Stimulated activated memory B cell treated with anti-CD40 and anti-IgM and Interleukin-4, amounts not matched to agents 10 μg/mL and 1 μg/mL and 100 μg/mL, for 72 hours (primary cell): Measurements from ENCODE around the gene CNTN4.
A peak's percentile ranks its signal among the peaks of the same experiment; 100 is the strongest.

ENCODE experiments used
- ATAC-seq: fragments of 150-1000 bp; cut with Tn5 transposase; 2 replicates; pipeline ENCODE4 v1.10.0; 2021
- H3K27ac Mint-ChIP-seq: one replicate; pipeline ENCODE4 v1.8.0; 2022; ENCODE audit warnings: mild to moderate bottlenecking, mixed read lengths
- H3K27me3 Mint-ChIP-seq: one replicate; pipeline ENCODE4 v1.8.0; 2022; ENCODE audit warnings: mixed read lengths
- H3K36me3 Mint-ChIP-seq: one replicate; pipeline ENCODE4 v1.8.0; 2022; ENCODE audit warnings: mixed read lengths
- H3K4me1 Mint-ChIP-seq: one replicate; pipeline ENCODE4 v1.8.0; 2022; ENCODE audit warnings: mixed read lengths
- H3K4me3 Mint-ChIP-seq: one replicate; pipeline ENCODE4 v1.8.0; 2022; ENCODE audit warnings: mild to moderate bottlenecking, moderate library complexity, mixed read lengths
- H3K9me3 Mint-ChIP-seq: one replicate; pipeline ENCODE4 v1.8.0; 2022; ENCODE audit warnings: mixed read lengths

CNTN4 gene

DNA sequence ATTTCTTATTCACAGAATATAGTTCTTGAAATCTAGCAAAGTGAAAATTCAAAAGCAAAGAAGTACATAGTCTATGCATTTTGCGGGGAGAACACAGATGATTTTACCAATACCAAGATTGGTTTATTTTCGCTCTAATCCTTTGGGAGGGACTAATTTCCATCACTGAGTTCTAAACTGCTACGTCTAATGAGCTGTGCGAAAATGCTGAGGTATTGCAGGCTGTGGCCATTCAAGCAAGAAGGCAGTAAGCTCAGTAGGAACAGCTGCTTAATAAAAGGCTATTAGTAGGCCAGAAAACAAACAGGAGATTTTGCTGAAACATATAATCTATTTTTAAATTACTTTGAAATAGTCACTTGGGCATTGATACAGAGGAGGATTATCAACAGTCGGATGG lies 379.0 kb downstream of the CNTN4 start:
- no peak overlapping the region for H3K27ac Mint-ChIP-seq
- no peaks in the 10 kb centered on the region for H3K27me3 Mint-ChIP-seq
- H3K4me3 Mint-ChIP-seq, result no peak overlapping the region
- peaks cover 6% of the 10 kb centered on the region for H3K9me3 Mint-ChIP-seq
- no peaks in the 10 kb centered on the region for H3K4me1 Mint-ChIP-seq
- no peak for ATAC-seq
- no peaks in the 10 kb centered on the region for H3K36me3 Mint-ChIP-seq

GRCh38 chr3:2484162-2485026 lies 385.7 kb downstream of the CNTN4 start:
- no peaks in the 10 kb centered on the region for H3K4me1 Mint-ChIP-seq
- no peaks in the 10 kb centered on the region for H3K27me3 Mint-ChIP-seq
- no peaks in the 10 kb centered on the region for H3K36me3 Mint-ChIP-seq
- H3K27ac Mint-ChIP-seq, result no peak overlapping the region
- H3K9me3 Mint-ChIP-seq, result no peaks in the 10 kb centered on the region
- no peak overlapping the region for H3K4me3 Mint-ChIP-seq
- peak; percentile 39 for ATAC-seq

DNA sequence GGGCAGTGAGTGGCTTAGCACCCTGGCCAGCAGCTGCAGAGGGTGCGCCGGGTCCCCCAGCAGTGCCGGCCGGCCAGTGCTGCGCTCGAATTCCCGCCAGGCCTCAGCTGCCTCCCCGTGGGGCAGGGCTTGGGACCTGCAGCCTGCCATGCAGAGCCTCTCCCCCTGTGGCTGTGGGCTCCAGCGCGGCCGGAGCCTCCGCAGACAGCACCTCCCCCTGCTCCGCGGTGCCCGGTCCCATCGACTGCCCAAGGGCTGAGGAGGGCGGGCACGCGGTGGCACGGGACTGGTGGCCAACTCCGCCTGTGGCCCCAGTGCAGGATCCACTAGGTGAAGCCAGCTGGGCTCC lies 386.3 kb downstream of the CNTN4 start:
- H3K4me3 Mint-ChIP-seq, result no peak overlapping the region

DNA sequence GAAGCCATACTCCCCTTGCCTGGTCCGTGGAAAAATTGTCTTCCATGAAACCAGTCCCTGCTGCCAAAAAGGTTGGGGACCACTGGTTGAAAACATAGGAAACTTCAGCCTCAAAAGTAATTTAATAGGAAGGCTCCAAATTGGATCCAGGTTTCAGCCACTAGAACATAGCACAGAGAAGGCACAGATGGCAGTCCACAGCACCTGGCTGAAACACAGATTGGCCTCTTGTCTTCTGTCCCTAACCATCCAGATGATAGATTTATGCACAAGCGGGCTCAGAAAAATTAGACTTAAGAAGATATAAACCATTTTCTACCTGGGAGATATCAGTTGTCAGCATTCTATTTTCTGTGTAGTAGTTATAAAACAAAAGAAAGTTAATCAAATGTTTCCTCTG lies 397.1 kb downstream of the CNTN4 start:
- Mint-ChIP-seq H3K27me3 (no peaks in the 10 kb centered on the region), H3K9me3 (peaks cover 4% of the 10 kb centered on the region), H3K36me3 (no peaks in the 10 kb centered on the region), H3K27ac (no peak overlapping the region), H3K4me3 (no peak overlapping the region), H3K4me1 (no peaks in the 10 kb centered on the region)
- no peak for ATAC-seq

More for the DNA sequence above, 386.3 kb downstream of the CNTN4 start:
- Mint-ChIP-seq H3K27me3 (no peaks in the 10 kb centered on the region), H3K36me3 (no peaks in the 10 kb centered on the region), H3K27ac (no peak overlapping the region), H3K4me1 (no peaks in the 10 kb centered on the region), H3K9me3 (no peaks in the 10 kb centered on the region)
- ATAC-seq, result peak; percentile 50

DNA sequence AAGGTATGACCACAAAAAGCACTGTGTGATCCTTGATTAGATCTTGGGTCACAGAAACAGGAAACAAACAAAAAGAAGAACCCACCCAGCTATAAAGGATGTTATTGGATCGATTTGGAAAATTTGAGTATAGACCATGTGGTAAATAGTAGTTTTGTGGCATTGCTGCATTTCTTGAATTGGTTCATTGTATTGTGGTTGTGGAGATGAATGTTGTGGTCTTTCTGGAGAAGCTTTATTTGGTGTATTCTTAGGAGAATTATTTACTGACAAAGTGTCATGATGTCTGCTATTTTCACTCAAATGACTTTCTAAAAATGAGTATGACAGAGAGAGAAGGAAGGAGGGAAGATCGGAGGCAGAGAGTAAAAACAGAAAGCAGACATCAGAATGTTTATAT lies 406.2 kb downstream of the CNTN4 start:
- ATAC-seq, result no peak
- H3K27ac Mint-ChIP-seq, result no peak overlapping the region
- no peaks in the 10 kb centered on the region for H3K4me1 Mint-ChIP-seq
- no peaks in the 10 kb centered on the region for H3K27me3 Mint-ChIP-seq
- H3K4me3 Mint-ChIP-seq, result no peak overlapping the region
- H3K36me3 Mint-ChIP-seq, result no peaks in the 10 kb centered on the region
- H3K9me3 Mint-ChIP-seq, result peaks cover 2% of the 10 kb centered on the region

DNA sequence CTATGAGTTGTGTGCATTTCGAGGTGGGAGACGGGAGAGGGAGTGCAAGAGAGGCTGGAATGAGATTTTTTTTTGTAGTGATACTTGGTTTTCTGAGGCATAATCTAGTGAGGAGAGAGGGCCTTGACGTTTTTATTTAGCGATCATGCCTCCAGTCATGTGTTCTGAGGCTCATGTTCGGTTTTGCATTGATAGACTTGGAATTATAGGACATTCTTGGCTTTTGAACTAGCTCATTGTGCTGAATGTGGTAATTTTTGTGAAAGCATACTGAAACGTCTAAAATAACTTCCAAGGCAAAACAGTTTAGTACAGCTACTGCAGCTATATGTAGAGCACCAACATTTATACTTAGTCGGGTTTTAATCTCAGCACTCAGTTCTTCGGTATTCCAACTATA lies 408.1 kb downstream of the CNTN4 start:
- Mint-ChIP-seq H3K27ac (no peak overlapping the region), H3K36me3 (no peaks in the 10 kb centered on the region), H3K4me1 (no peaks in the 10 kb centered on the region), H3K9me3 (peaks cover 2% of the 10 kb centered on the region), H3K4me3 (no peak overlapping the region), H3K27me3 (no peaks in the 10 kb centered on the region)
- no peak for ATAC-seq

GRCh38 chr3:2510591-2511145 lies 412.0 kb downstream of the CNTN4 start:
- H3K36me3 Mint-ChIP-seq, result no peaks in the 10 kb centered on the region
- no peak for ATAC-seq
- H3K27me3 Mint-ChIP-seq, result no peaks in the 10 kb centered on the region
- H3K27ac Mint-ChIP-seq, result no peak overlapping the region
- H3K9me3 Mint-ChIP-seq, result no peaks in the 10 kb centered on the region
- no peak overlapping the region for H3K4me3 Mint-ChIP-seq
- H3K4me1 Mint-ChIP-seq, result no peaks in the 10 kb centered on the region

- H3K36me3 Mint-ChIP-seq, result no peaks in the 10 kb centered on the region
- H3K4me1 Mint-ChIP-seq, result no peaks in the 10 kb centered on the region
- no peak for ATAC-seq
- H3K9me3 Mint-ChIP-seq, result no peaks in the 10 kb centered on the region
- no peaks in the 10 kb centered on the region for H3K27me3 Mint-ChIP-seq
- H3K27ac Mint-ChIP-seq, result no peak overlapping the region
- no peak overlapping the region for H3K4me3 Mint-ChIP-seq
Measured at GRCh38 chr3:2511356-2511755, 412.7 kb downstream of the CNTN4 start.

GRCh38 chr3:2512881-2513280 lies 414.2 kb downstream of the CNTN4 start:
- Mint-ChIP-seq H3K4me1 (no peaks in the 10 kb centered on the region), H3K27ac (no peak overlapping the region), H3K27me3 (no peaks in the 10 kb centered on the region), H3K36me3 (no peaks in the 10 kb centered on the region), H3K4me3 (no peak overlapping the region), H3K9me3 (no peaks in the 10 kb centered on the region)
- no peak for ATAC-seq

- no peak for ATAC-seq
- Mint-ChIP-seq H3K4me1 (no peaks in the 10 kb centered on the region), H3K4me3 (no peak overlapping the region), H3K36me3 (no peaks in the 10 kb centered on the region), H3K27me3 (no peaks in the 10 kb centered on the region), H3K9me3 (no peaks in the 10 kb centered on the region), H3K27ac (no peak overlapping the region)
Measured at GRCh38 chr3:2513986-2514385, 415.3 kb downstream of the CNTN4 start.

GRCh38 chr3:2516762-2517441 lies 418.2 kb downstream of the CNTN4 start:
- Mint-ChIP-seq H3K4me3 (no peak overlapping the region), H3K4me1 (no peaks in the 10 kb centered on the region), H3K9me3 (no peaks in the 10 kb centered on the region), H3K27me3 (no peaks in the 10 kb centered on the region), H3K36me3 (no peaks in the 10 kb centered on the region), H3K27ac (no peak overlapping the region)
- no peak for ATAC-seq

DNA sequence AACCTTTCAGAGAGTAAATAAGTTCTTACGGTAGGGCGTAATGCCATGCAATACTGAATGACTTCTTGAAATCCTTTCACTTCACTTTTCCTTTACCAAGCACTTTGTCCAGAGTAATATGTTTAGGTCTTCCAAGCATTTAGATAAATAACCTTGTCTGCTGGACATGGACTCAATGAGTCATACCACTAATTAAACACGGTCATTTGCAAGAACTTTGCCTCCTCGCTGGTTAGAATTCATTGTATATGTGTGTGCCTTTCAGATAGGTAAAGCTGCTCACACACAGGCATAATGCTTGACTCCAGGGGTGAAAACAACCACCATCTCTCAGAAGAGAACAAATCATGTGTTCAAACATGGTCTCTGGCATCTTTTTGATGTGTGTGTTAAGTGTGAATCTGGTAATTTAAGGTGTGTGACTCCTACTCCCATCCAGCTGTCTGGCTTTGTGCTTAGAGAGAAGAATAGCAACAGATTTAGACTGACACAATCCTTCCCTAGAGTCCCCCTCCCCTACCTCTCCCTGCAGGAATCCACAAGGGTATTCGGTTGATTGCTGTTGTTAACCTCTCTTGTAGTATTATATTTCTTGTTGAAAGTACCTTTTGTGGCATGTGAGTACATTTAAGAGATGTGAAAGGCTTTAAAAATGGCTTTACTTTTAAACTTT lies 419.0 kb downstream of the CNTN4 start:
- no peaks in the 10 kb centered on the region for H3K27me3 Mint-ChIP-seq
- no peak overlapping the region for H3K4me3 Mint-ChIP-seq
- no peaks in the 10 kb centered on the region for H3K9me3 Mint-ChIP-seq
- ATAC-seq, result no peak
- H3K36me3 Mint-ChIP-seq, result no peaks in the 10 kb centered on the region
- no peak overlapping the region for H3K27ac Mint-ChIP-seq
- no peaks in the 10 kb centered on the region for H3K4me1 Mint-ChIP-seq

DNA sequence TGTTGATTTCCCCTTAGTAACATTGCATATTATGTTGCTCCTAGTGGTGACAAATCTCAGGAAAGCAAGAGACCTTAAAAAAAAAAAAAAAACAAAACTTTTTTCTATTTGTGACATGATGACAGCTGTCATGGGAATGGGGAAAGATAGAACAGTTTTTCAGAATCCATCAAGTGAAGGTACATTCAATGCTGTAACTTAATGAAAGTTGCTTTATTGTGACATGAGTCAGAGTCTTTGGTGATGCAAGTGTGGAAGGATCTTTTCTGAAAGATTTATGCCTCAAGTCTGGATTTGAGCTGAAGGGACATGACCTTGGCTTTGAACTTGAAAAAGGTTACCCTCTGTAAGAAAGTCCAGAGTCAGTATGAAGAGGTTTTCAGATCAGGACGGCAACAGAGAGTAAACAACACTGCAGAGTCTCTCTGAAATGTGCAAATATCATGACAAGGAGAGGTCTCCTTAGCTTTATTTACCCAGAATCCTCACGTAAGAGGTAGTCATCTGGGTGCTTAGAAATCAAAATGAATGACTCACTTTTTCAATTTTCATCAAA lies 424.7 kb downstream of the CNTN4 start:
- Mint-ChIP-seq H3K36me3 (no peaks in the 10 kb centered on the region), H3K27ac (no peak overlapping the region), H3K4me3 (no peak overlapping the region), H3K27me3 (no peaks in the 10 kb centered on the region), H3K9me3 (no peaks in the 10 kb centered on the region), H3K4me1 (no peaks in the 10 kb centered on the region)
- no peak for ATAC-seq

DNA sequence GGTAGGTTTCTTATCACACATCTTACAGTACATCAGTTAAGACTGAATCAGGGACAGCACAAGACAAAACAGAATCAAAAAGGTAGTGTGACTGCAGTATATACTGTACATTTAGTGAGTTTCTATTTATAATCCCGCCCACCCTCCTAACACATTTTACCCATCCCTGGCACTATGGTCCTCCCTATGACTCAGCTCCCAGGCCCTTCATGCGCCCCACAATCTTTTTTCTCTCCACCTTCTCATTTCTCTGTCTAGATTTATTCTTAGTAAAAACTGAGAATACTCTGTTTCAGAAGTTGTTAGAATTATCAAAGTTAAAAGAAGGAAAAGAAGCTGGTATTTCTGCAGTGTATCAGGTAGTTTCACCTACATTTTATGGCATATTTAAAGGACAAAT lies 427.3 kb downstream of the CNTN4 start:
- Mint-ChIP-seq H3K4me3 (no peak overlapping the region), H3K4me1 (no peaks in the 10 kb centered on the region), H3K27me3 (no peaks in the 10 kb centered on the region), H3K27ac (no peak overlapping the region), H3K36me3 (no peaks in the 10 kb centered on the region), H3K9me3 (no peaks in the 10 kb centered on the region)
- no peak for ATAC-seq

DNA sequence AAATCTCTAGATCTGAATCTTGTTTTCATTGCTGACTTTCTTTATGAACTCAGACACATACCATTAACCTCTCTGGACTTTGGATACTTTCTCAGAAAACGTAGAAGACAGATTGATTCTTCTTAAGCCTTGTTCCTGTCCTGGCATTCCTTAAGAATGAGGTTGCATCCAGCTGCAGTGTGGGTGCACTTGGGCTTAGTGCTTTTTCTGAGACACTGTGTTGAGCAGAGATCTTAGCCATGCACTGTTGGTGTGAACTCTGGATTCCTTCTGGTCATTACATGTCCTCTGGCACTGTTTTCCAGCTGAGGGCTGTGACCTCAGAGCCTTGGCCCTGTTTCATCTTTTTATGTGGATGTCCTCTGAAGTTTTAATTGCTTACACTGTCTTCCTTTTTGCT lies 428.3 kb downstream of the CNTN4 start:
- Mint-ChIP-seq H3K4me3 (no peak overlapping the region), H3K27ac (no peak overlapping the region), H3K27me3 (no peaks in the 10 kb centered on the region), H3K4me1 (no peaks in the 10 kb centered on the region), H3K9me3 (no peaks in the 10 kb centered on the region), H3K36me3 (no peaks in the 10 kb centered on the region)
- peak; percentile 35 for ATAC-seq
